Endothelial cell of umbilical vein (primary cell): Measurements from ENCODE around the gene LONP2.

Experiments
- CTCF ChIP-seq, 2 donors: IDR thresholded peaks; 1 replicate in 1 of 2; 2 replicates in 1 of 2; pipeline ENCODE4 v1.5.1; 2011; ENCODE audit warnings: low read length in 2 of 2, mild to moderate bottlenecking in 2 of 2, moderate library complexity in 2 of 2, control low read depth in 1 of 2, inconsistent platforms in 1 of 2, low read depth in 1 of 2; ENCODE audit not compliant: insufficient read depth in 1 of 2; ENCODE audit errors: extremely low read depth in 1 of 2
- POLR2AphosphoS5 ChIP-seq: IDR thresholded peaks from 2 replicates; pipeline ENCODE4 v1.6.1; 2012; ENCODE audit warnings: low read depth, mild to moderate bottlenecking, control low read depth, low read length, moderate library complexity; ENCODE audit not compliant: insufficient read depth

DNA sequence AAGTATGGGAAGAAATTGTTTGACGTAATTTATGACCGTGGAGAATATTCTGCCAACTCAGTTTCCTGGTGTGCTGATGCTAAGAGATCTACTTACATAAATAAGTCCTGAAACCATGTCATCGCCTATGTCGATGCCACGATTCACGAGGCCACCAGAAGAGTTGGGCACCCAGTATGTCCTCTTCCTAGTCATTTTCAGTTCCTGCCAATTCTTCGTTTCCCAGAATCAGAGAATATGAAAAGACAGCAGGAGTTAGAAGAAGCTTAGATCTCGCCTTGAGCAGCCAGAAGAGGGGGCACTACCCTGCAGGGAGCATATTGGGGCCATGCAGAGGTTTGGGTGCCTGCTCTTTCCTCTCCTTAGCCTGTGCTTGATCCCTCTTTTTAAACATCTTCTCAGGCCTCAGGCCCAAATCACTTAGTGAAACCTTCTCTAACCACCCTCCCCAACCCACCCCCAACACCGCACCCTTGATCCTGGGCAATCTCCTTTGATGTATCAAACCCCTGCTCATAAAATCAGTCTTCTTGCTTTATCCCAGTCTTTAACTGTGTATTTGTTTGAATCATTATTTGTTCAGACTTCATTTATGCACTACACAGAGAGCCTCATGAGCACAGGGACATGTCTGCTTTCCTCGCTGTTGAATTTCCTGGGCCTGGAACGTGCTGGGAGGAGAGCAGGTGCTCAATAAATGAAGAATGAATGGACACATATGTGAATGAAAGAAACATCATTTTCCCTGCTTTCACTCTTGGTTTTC lies 12.2 kb upstream of the LONP2 start:
- TF ChIP-seq CTCF (IDR thresholded peaks at IDR 0.05; ENCODE audit: extremely low read depth in 1 of 2, insufficient read depth in 1 of 2, low read depth in 1 of 2, low read length in 2 of 2), result peak; percentile 35 to 67
- no peak for TF ChIP-seq POLR2AphosphoS5
